Astrocyte (in vitro differentiated cells and primary cell): ENCODE results near the gene JAKMIP1. TPM values are rescaled to one million over a fixed set of nuclear protein-coding genes. Genes with fewer than 3 reads are reported as not detected.

Source experiments
- DNase-seq: peaks from one replicate; pipeline ENCODE4 v3.0.0-alpha.2; 2010; ENCODE audit warnings: low read depth
- FAIRE-seq: peaks from 2 replicates; lab custom pipeline; 2011; peaks lifted over from hg19 to GRCh38; lab: Jason Lieb, UNC
- H2AFZ ChIP-seq: 2 replicates; pipeline ENCODE4 v1.6.0; 2012; ENCODE audit warnings: low read depth, low read length, inconsistent platforms
- H3K27ac ChIP-seq: 2 replicates; pipeline ENCODE4 v1.5.1; 2011; ENCODE audit warnings: low read depth, low read length, inconsistent platforms
- H3K27me3 ChIP-seq: 2 replicates; pipeline ENCODE4 v1.6.0; 2011; ENCODE audit warnings: low read length, inconsistent platforms; ENCODE audit not compliant: insufficient read depth
- H3K36me3 ChIP-seq: 2 replicates; pipeline ENCODE4 v1.5.1; 2011; ENCODE audit warnings: low read length, inconsistent platforms; ENCODE audit not compliant: insufficient read depth
- H3K4me1 ChIP-seq: 2 replicates; pipeline ENCODE4 v1.5.1; 2011; ENCODE audit warnings: low read length, inconsistent platforms; ENCODE audit not compliant: insufficient read depth
- H3K4me2 ChIP-seq: 2 replicates; pipeline ENCODE4 v1.6.0; 2012; ENCODE audit warnings: low read length, inconsistent platforms
- H3K4me3 ChIP-seq: 2 replicates; pipeline ENCODE4 v1.5.1; 2011; ENCODE audit warnings: low read depth, mild to moderate bottlenecking, low read length, inconsistent platforms; ENCODE audit not compliant: insufficient read depth
- H3K79me2 ChIP-seq: 2 replicates; pipeline ENCODE4 v1.6.0; 2012; ENCODE audit warnings: mild to moderate bottlenecking, low read length, inconsistent platforms; ENCODE audit not compliant: insufficient read depth
- H3K9ac ChIP-seq: 2 replicates; pipeline ENCODE4 v1.6.0; 2012; ENCODE audit warnings: mild to moderate bottlenecking, low read length, inconsistent platforms
- H3K9me3 ChIP-seq: 2 replicates; pipeline ENCODE4 v1.5.1; 2012; ENCODE audit warnings: low read depth, mild to moderate bottlenecking, low read length, inconsistent platforms; ENCODE audit not compliant: insufficient read depth
- H4K20me1 ChIP-seq: 2 replicates; pipeline ENCODE4 v1.6.0; 2012; ENCODE audit warnings: low read length, inconsistent platforms; ENCODE audit not compliant: insufficient read depth
- H3K27ac Mint-ChIP-seq: one replicate; pipeline ENCODE4 v1.8.0; 2021; ENCODE audit warnings: mild to moderate bottlenecking, mixed read lengths; ENCODE audit not compliant: unreplicated experiment
- H3K27me3 Mint-ChIP-seq: one replicate; pipeline ENCODE4 v1.8.0; 2021; ENCODE audit warnings: low read depth, mixed read lengths; ENCODE audit not compliant: unreplicated experiment
- H3K36me3 Mint-ChIP-seq: one replicate; pipeline ENCODE4 v1.8.0; 2021; ENCODE audit warnings: low read depth, mixed read lengths; ENCODE audit not compliant: unreplicated experiment
- H3K4me1 Mint-ChIP-seq: one replicate; pipeline ENCODE4 v1.8.0; 2021; ENCODE audit warnings: low read depth, mixed read lengths; ENCODE audit not compliant: unreplicated experiment
- H3K4me3 Mint-ChIP-seq: one replicate; pipeline ENCODE4 v1.8.0; 2021; ENCODE audit warnings: mild to moderate bottlenecking, moderate library complexity, mixed read lengths; ENCODE audit not compliant: unreplicated experiment
- H3K9me3 Mint-ChIP-seq: one replicate; pipeline ENCODE4 v1.8.0; 2021; ENCODE audit warnings: mild to moderate bottlenecking, mixed read lengths; ENCODE audit not compliant: unreplicated experiment
- EZH2 ChIP-seq: IDR thresholded peaks from 2 replicates; pipeline ENCODE4 v1.6.1; 2012; ENCODE audit warnings: mild to moderate bottlenecking, low read length, inconsistent platforms; ENCODE audit not compliant: insufficient read depth
- total RNA-seq: library from RNA; stranded (reverse); gene quantifications from 2 replicates; pipeline ENCODE4 v1.2.1, GENCODE V29; 2021
- TF ChIP-seq, protein P1 (sequence below): IDR thresholded peaks from 2 replicates; pipeline ENCODE4 v1.5.1; 2011; ENCODE audit warnings: low read depth, mild to moderate bottlenecking, inconsistent platforms, low read length, moderate library complexity; ENCODE audit not compliant: insufficient read depth

Gene JAKMIP1
- total RNA-seq, 1 donor from 2014 or later: 0.50 TPM

DNA sequence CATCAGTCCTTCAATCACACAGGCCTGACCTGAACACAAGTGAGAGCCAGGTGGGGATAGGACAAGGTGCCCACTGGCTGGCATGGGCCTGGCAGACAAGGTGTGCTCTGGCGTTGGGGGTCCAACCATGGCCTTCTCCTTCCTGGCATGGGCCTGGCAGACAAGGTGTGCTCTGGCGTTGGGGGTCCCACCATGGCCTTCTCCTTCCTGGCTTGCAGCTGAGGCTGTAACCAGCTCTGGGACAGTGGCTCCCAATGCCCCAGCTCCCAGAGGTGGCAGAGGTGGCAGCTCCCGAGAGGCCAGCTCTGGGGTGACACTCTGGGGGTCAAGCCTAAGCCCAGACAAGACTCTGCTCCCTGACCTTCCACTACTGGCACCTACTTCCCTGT, 62.6 kb downstream of the JAKMIP1 start:
- Histone ChIP-seq H3K36me3 (no peaks in the 10 kb centered on the region), H2AFZ (no peak overlapping the region), H3K27ac (no peak overlapping the region), H3K9me3 (no peaks in the 10 kb centered on the region), H3K4me1 (no peaks in the 10 kb centered on the region), H3K4me3 (no peak overlapping the region), H3K79me2 (no peaks in the 10 kb centered on the region), H3K4me2 (no peak overlapping the region), H3K9ac (no peak overlapping the region), H4K20me1 (no peaks in the 10 kb centered on the region), H3K27me3 (no peaks in the 10 kb centered on the region)
- H3K4me3 Mint-ChIP-seq: no peak overlapping the region
- DNase-seq (no peak), FAIRE-seq (no peak)
- TF ChIP-seq, protein P1, sequence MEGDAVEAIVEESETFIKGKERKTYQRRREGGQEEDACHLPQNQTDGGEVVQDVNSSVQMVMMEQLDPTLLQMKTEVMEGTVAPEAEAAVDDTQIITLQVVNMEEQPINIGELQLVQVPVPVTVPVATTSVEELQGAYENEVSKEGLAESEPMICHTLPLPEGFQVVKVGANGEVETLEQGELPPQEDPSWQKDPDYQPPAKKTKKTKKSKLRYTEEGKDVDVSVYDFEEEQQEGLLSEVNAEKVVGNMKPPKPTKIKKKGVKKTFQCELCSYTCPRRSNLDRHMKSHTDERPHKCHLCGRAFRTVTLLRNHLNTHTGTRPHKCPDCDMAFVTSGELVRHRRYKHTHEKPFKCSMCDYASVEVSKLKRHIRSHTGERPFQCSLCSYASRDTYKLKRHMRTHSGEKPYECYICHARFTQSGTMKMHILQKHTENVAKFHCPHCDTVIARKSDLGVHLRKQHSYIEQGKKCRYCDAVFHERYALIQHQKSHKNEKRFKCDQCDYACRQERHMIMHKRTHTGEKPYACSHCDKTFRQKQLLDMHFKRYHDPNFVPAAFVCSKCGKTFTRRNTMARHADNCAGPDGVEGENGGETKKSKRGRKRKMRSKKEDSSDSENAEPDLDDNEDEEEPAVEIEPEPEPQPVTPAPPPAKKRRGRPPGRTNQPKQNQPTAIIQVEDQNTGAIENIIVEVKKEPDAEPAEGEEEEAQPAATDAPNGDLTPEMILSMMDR: no peak
- TF ChIP-seq EZH2: no peak
- peaks cover 9% of the 10 kb centered on the region for H3K9me3 Mint-ChIP-seq
- H3K27me3 Mint-ChIP-seq: peaks cover 17% of the 10 kb centered on the region
- no peak overlapping the region for H3K27ac Mint-ChIP-seq
- peaks cover 3% of the 10 kb centered on the region for H3K36me3 Mint-ChIP-seq
- no peaks in the 10 kb centered on the region for H3K4me1 Mint-ChIP-seq

DNA sequence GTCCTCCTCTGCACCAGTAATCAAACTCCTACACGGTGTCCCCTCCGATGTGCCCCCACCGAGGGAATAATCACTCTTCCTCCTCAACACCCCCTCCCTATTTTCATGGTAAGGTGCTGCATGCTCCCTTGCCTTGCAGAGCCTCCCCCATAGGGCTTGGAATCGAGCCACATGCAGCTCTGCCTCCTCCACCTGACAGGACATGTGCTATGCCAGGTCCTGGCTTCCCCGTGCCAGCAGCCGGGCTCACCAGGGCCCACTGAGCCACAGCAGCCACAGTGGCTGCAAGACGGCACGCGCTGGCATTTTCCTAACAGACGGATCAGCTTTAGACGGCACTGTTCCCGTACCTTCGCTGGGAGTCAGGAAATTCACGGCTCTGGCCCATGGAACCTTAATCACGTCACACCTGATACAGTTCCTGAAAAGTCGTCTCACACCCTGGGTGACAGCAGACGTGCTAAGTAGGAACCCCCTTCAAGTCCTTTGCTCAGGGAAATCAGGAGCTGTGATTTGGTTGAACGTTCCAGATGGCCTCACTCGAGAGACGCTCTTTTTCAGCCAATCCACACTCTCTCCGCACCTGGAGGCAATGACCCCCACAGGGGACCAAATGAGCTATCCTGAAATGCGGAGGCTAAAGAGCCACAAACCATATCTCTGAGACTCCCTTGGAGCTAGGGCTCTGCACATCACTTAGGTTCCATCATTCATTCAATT, 63.2 kb downstream of the JAKMIP1 start:
- Mint-ChIP-seq H3K9me3 (peaks cover 9% of the 10 kb centered on the region), H3K27me3 (peaks cover 17% of the 10 kb centered on the region), H3K4me1 (no peaks in the 10 kb centered on the region), H3K4me3 (no peak overlapping the region), H3K36me3 (peaks cover 3% of the 10 kb centered on the region), H3K27ac (no peak overlapping the region)
- Histone ChIP-seq H3K9me3 (no peaks in the 10 kb centered on the region), H3K4me1 (no peaks in the 10 kb centered on the region), H2AFZ (no peak overlapping the region), H4K20me1 (no peaks in the 10 kb centered on the region), H3K4me2 (no peak overlapping the region), H3K27me3 (no peaks in the 10 kb centered on the region), H3K27ac (no peak overlapping the region), H3K4me3 (no peak overlapping the region), H3K79me2 (no peaks in the 10 kb centered on the region), H3K36me3 (no peaks in the 10 kb centered on the region), H3K9ac (no peak overlapping the region)
- DNase-seq: no peak
- TF ChIP-seq, protein P1: no peak
- no peak for TF ChIP-seq EZH2
- no peak for FAIRE-seq

DNA sequence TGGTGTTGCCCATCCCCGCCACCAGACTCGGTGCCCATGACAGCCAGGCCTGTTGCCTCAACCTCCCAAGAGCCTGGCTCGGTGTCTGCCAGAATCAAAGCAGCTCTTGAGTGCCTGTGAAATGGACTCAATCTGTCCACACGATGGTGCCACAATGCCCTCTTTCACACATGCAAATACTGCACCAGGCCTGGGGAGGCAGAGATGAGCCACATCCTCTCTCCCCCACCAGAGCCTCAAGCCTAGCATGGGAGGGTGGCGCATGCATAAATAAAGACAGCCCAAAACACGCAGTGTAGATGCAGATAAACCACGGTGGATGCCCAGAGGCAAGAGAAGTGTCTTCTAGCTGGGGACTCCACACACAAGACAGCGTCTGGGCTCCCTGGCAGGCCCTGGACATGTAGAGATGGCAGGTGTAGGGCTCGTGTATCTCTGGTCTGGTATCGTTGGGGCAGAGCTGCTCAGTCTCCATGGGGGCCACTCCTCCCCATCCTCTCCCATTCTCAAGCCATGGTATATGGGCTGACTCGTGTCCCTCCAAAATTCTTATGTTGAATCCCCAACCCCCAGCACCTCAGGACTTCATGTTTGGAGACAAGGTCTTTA, 65.6 kb downstream of the JAKMIP1 start:
- H3K9me3 ChIP-seq: no peaks in the 10 kb centered on the region
- no peak for TF ChIP-seq EZH2
- TF ChIP-seq, protein P1: no peak
- no peak overlapping the region for H3K27ac Mint-ChIP-seq
- no peaks in the 10 kb centered on the region for H3K4me1 Mint-ChIP-seq
- H3K4me3 Mint-ChIP-seq: no peak overlapping the region
- FAIRE-seq (no peak), DNase-seq (no peak)
- H3K4me2 ChIP-seq: no peak overlapping the region
- H3K9ac ChIP-seq: no peak overlapping the region
- no peak overlapping the region for H3K4me3 ChIP-seq
- H3K36me3 ChIP-seq: no peaks in the 10 kb centered on the region
- peaks cover 4% of the 10 kb centered on the region for H3K36me3 Mint-ChIP-seq
- H3K27me3 Mint-ChIP-seq: peaks cover 23% of the 10 kb centered on the region
- H2AFZ ChIP-seq: no peak overlapping the region
- no peaks in the 10 kb centered on the region for H4K20me1 ChIP-seq
- no peaks in the 10 kb centered on the region for H3K27me3 ChIP-seq
- peaks cover 9% of the 10 kb centered on the region for H3K9me3 Mint-ChIP-seq
- H3K4me1 ChIP-seq: no peaks in the 10 kb centered on the region
- no peaks in the 10 kb centered on the region for H3K79me2 ChIP-seq
- no peak overlapping the region for H3K27ac ChIP-seq
